H1 (cell line): ENCODE results near the gene PRKCA. TPM values are rescaled to one million over a fixed set of nuclear protein-coding genes. Genes with fewer than 3 reads are reported as not detected.

ENCODE experiments used
- CTCF ChIA-PET: fragments of 300-600 bp; sonication (Branson Sonifier 250); formaldehyde crosslinking; loops from one replicate; lab custom pipeline; 2021; ENCODE audit not compliant: partially characterized antibody; lab: Charles Lee
- POLR2A ChIA-PET: fragments of 300-600 bp; sonication (Branson Sonifier 250); formaldehyde crosslinking; loops from one replicate; lab custom pipeline; 2021; ENCODE audit warnings: inconsistent platforms; ENCODE audit not compliant: partially characterized antibody; lab: Charles Lee
- DNase-seq, 2 experiments: peaks; one replicate each; pipeline versions ENCODE4 v3.0.0 to v3.0.0-alpha.2; 2010 to 2022; ENCODE audit warnings: low spot score in 2 of 2, low read depth in 1 of 2, mixed read lengths in 1 of 2
- FAIRE-seq: peaks from 2 replicates; lab custom pipeline; 2011; peaks lifted over from hg19 to GRCh38; lab: Jason Lieb, UNC
- H2AFZ ChIP-seq: 2 replicates; pipeline ENCODE4 v1.8.1; 2012; ENCODE audit warnings: low read length, inconsistent platforms
- H2AK5ac ChIP-seq: 2 replicates; pipeline ENCODE4 v1.6.1; 2013; ENCODE audit warnings: low read depth, low read length
- H2BK120ac ChIP-seq: replicated peaks from 2 replicates; pipeline ENCODE3; 2013; ENCODE audit warnings: low read depth, low read length, inconsistent platforms
- H2BK12ac ChIP-seq: 2 replicates; pipeline ENCODE4 v1.6.1; 2013; ENCODE audit warnings: low read depth, low read length
- H2BK15ac ChIP-seq: 2 replicates; pipeline ENCODE4 v1.6.1; 2013; ENCODE audit warnings: low read length
- H2BK20ac ChIP-seq: 2 replicates; pipeline ENCODE4 v1.6.1; 2013; ENCODE audit warnings: low read length
- H2BK5ac ChIP-seq: 2 replicates; pipeline ENCODE4 v1.6.1; 2013; ENCODE audit warnings: low read depth, low read length
- H3K14ac ChIP-seq: 2 replicates; pipeline ENCODE4 v1.6.1; 2013; ENCODE audit warnings: inconsistent platforms; ENCODE audit not compliant: insufficient read length
- H3K18ac ChIP-seq: 2 replicates; pipeline ENCODE4 v1.6.1; 2013; ENCODE audit warnings: low read length; ENCODE audit errors: extremely low read depth
- H3K23ac ChIP-seq: 2 replicates; pipeline ENCODE4 v1.6.1; 2013; ENCODE audit warnings: inconsistent platforms; ENCODE audit not compliant: insufficient read length
- H3K23me2 ChIP-seq: 2 replicates; pipeline ENCODE4 v1.6.1; 2013; ENCODE audit warnings: low read depth, low read length
- H3K27ac ChIP-seq: 2 replicates; pipeline ENCODE4 v1.6.1; 2011; ENCODE audit warnings: low read depth, low read length, inconsistent platforms
- H3K27me3 ChIP-seq, 4 experiments: replicated peaks in 1 of 4; 1 replicate in 1 of 4; 2 replicates in 3 of 4; pipeline versions ENCODE4 v1.6.1 to v1.8.1; 2011 to 2013; ENCODE audit warnings: low read length in 3 of 4, mild to moderate bottlenecking in 3 of 4, inconsistent platforms in 2 of 4, mixed read lengths in 2 of 4, moderate library complexity in 1 of 4; ENCODE audit not compliant: control insufficient read depth in 3 of 4, insufficient read depth in 3 of 4; ENCODE audit errors: extremely low read depth in 1 of 4
- H3K36me3 ChIP-seq, 4 experiments: 2 replicates each; pipeline versions ENCODE4 v1.6.1 to v1.8.1; 2011 to 2013; ENCODE audit warnings: mild to moderate bottlenecking in 4 of 4, low read length in 3 of 4, moderate library complexity in 2 of 4, control low read depth in 1 of 4, inconsistent platforms in 1 of 4; ENCODE audit not compliant: insufficient read depth in 4 of 4, control insufficient read depth in 2 of 4
- H3K4ac ChIP-seq: replicated peaks from 2 replicates; pipeline ENCODE3; 2013; ENCODE audit warnings: low read length, low read depth, mixed read lengths, inconsistent platforms; ENCODE audit not compliant: insufficient read length
- H3K4me1 ChIP-seq, 4 experiments: replicated peaks in 1 of 4; 1 replicate in 1 of 4; 2 replicates in 3 of 4; pipeline versions ENCODE4 v1.6.1 to v1.8.1; 2011 to 2013; ENCODE audit warnings: low read length in 3 of 4, inconsistent platforms in 2 of 4, mixed read lengths in 1 of 4; ENCODE audit not compliant: insufficient read depth in 4 of 4, control insufficient read depth in 3 of 4
- H3K4me2 ChIP-seq, 2 experiments: 2 replicates each; pipeline versions ENCODE4 v1.6.1 to v1.8.1; 2011 to 2013; ENCODE audit warnings: low read depth in 2 of 2, low read length in 2 of 2, control low read depth in 1 of 2, inconsistent platforms in 1 of 2, mild to moderate bottlenecking in 1 of 2; ENCODE audit not compliant: insufficient read depth in 1 of 2
- H3K4me3 ChIP-seq, 4 experiments: fragments of 200-600, 300-600 bp in 1 of 4; sonication (generic), shearing (Covaris generic), sonication (Bioruptor Twin) in 1 of 4; 2 replicates each; pipeline versions ENCODE4 v1.5.1 to v1.8.1; 2011 to 2016; ENCODE audit warnings: low read length in 4 of 4, low read depth in 3 of 4, control low read depth in 2 of 4, inconsistent platforms in 2 of 4, mild to moderate bottlenecking in 2 of 4, mixed read lengths in 1 of 4, moderate library complexity in 1 of 4; ENCODE audit not compliant: insufficient read depth in 2 of 4; ENCODE audit errors: extremely low read depth in 1 of 4
- H3K56ac ChIP-seq: replicated peaks from 2 replicates; pipeline ENCODE3; 2013; ENCODE audit warnings: low read depth, mild to moderate bottlenecking, mixed read lengths, low read length, inconsistent platforms; ENCODE audit not compliant: insufficient read length
- H3K79me1 ChIP-seq: 2 replicates; pipeline ENCODE4 v1.6.1; 2013; ENCODE audit warnings: low read depth, low read length, control low read depth
- H3K79me2 ChIP-seq, 2 experiments: 2 replicates each; pipeline versions ENCODE4 v1.6.1 to v1.8.1; 2012 to 2013; ENCODE audit warnings: low read length in 2 of 2, mild to moderate bottlenecking in 2 of 2, inconsistent platforms in 1 of 2; ENCODE audit not compliant: insufficient read depth in 2 of 2, control insufficient read depth in 1 of 2
- H3K9ac ChIP-seq, 4 experiments: replicated peaks in 1 of 4; 1 replicate in 1 of 4; 2 replicates in 3 of 4; pipeline versions ENCODE4 v1.6.1 to v1.8.1; 2011 to 2013; ENCODE audit warnings: low read depth in 3 of 4, low read length in 3 of 4, control low read depth in 2 of 4, mild to moderate bottlenecking in 2 of 4, moderate library complexity in 2 of 4, inconsistent platforms in 1 of 4; ENCODE audit errors: extremely low read depth in 1 of 4
- H3K9me3 ChIP-seq, 2 experiments: 2 replicates each; pipeline versions ENCODE4 v1.6.1 to v1.8.1; 2012 to 2013; ENCODE audit warnings: mild to moderate bottlenecking in 2 of 2, moderate library complexity in 2 of 2, control low read depth in 1 of 2, inconsistent platforms in 1 of 2, low read depth in 1 of 2, low read length in 1 of 2, mixed read lengths in 1 of 2; ENCODE audit not compliant: insufficient read depth in 2 of 2
- H4K20me1 ChIP-seq, 2 experiments: replicated peaks in 1 of 2; 2 replicates each; pipeline versions ENCODE3 to v1.8.1; 2011 to 2013; ENCODE audit warnings: inconsistent platforms in 2 of 2, low read length in 2 of 2, mild to moderate bottlenecking in 1 of 2; ENCODE audit not compliant: insufficient read depth in 2 of 2, control insufficient read depth in 1 of 2
- H4K5ac ChIP-seq: 2 replicates; pipeline ENCODE4 v1.6.1; 2013; ENCODE audit warnings: low read length, low read depth, mixed read lengths, inconsistent platforms; ENCODE audit not compliant: insufficient read length
- H4K8ac ChIP-seq: 2 replicates; pipeline ENCODE4 v1.8.0; 2013; ENCODE audit warnings: mild to moderate bottlenecking, moderate library complexity, low read length, inconsistent platforms; ENCODE audit not compliant: insufficient read depth; ENCODE audit errors: extremely low read depth
- H4K91ac ChIP-seq: replicated peaks from 2 replicates; pipeline ENCODE3; 2013; ENCODE audit warnings: low read length, mixed read lengths, inconsistent platforms; ENCODE audit not compliant: insufficient read length
- BCL11A ChIP-seq, 2 experiments: IDR thresholded peaks; one replicate each; pipeline ENCODE4 v1.6.1; 2011; ENCODE audit warnings: low read depth in 2 of 2, low read length in 2 of 2, mild to moderate bottlenecking in 2 of 2
- CTBP2 ChIP-seq: IDR thresholded peaks from 2 replicates; pipeline ENCODE4 v1.7.0; 2011; ENCODE audit warnings: borderline replicate concordance, mild to moderate bottlenecking, moderate library complexity, mixed read lengths, low read length; ENCODE audit not compliant: insufficient read depth, insufficient read length
- POU5F1 ChIP-seq: IDR thresholded peaks from 2 replicates; pipeline ENCODE4 v1.6.1; 2011; ENCODE audit warnings: low read depth, mild to moderate bottlenecking, low read length, moderate library complexity
- WGBS, 2 experiments: shearing (Covaris generic) in 1 of 2; methylation state at CpG; one replicate each; pipeline versions ENCODE4 v1.1.6 to v1.1.7; 2013 to 2015; ENCODE audit warnings: low lambda C conversion rate in 2 of 2, mixed read lengths in 2 of 2, inconsistent platforms in 1 of 2, low coverage in 1 of 2, missing lambda C conversion rate in 1 of 2; ENCODE audit not compliant: insufficient replicate concordance in 2 of 2, insufficient coverage in 1 of 2, insufficient read length in 1 of 2; ENCODE audit errors: extremely low coverage in 1 of 2, missing lambda C conversion rate in 1 of 2; 5-methylcytosine and 5-hydroxymethylcytosine counted together
- polyA plus RNA-seq, 7 experiments: library from polyadenylated mRNA; depleted of rRNA in 3 of 7; stranded (reverse) in 5 of 7; unstranded in 2 of 7; fragments of >200 nt in 5 of 7; fragments of 200-250 nt in 2 of 7; gene quantifications; 1 replicate in 5 of 7; 2 replicates in 1 of 7; 4 replicates in 1 of 7; pipeline versions ENCODE4 v1.2.1 to v1.2.3, GENCODE V29; 2011 to 2013; ENCODE audit warnings: missing spikeins in 2 of 7, mixed read lengths in 2 of 7
- total RNA-seq: library from RNA; stranded (reverse); fragmentation: NEBNext Ultra II Directional; extraction: Animal tissue kit (Norgen Biotek cat#: 25700); gene quantifications from 2 replicates; pipeline ENCODE4 v1.2.1, GENCODE V29; 2021

Gene PRKCA
- total and polyA plus RNA-seq, 2 of the 8 experiments (the other 6 are each of a cell fraction or from before 2014, with no cell fraction given) = 5.8 to 17.8 TPM

- H3K36me3 ChIP-seq = no peaks in the 10 kb centered on the region
- no peak overlapping the region for H2BK120ac ChIP-seq
- H3K4me3 ChIP-seq = no peak overlapping the region
- no peak overlapping the region for H2BK5ac ChIP-seq
- 84% methylated on average over 5 of the region's 5 CpGs; no CpG with 5 or more reads in 1 of the 2 experiments for WGBS, 2 experiments
- H3K79me2 ChIP-seq = 0 out of 4 replicates have a peak, but pooled peaks cover 0 to 4% of the 10 kb centered on the region in 2 experiments
- no peaks in the 10 kb centered on the region for H3K23me2 ChIP-seq
- FAIRE-seq = no peak
- H3K18ac ChIP-seq = no peak overlapping the region
- no peak overlapping the region for H2BK12ac ChIP-seq
- DNase-seq = no peak
- no peak overlapping the region for H2AFZ ChIP-seq
- no peak overlapping the region for H3K9ac ChIP-seq
- H4K91ac ChIP-seq = no peak overlapping the region
- H3K4ac ChIP-seq = no peak overlapping the region
- H3K27ac ChIP-seq = no peak overlapping the region
- CTCF ChIA-PET = interaction anchor here (0.7 to 1.8 kb wide), 3 partner anchors 9 to 11 kb away, joined by 3 to 4 read pairs (median 3); no protein-coding TSS in a partner anchor
- H3K4me2 ChIP-seq = no peak overlapping the region
- no peak overlapping the region for H3K23ac ChIP-seq
- H3K9me3 ChIP-seq = no peaks in the 10 kb centered on the region
- no peak overlapping the region for H2AK5ac ChIP-seq
- H3K4me1 ChIP-seq = peaks cover 0 to 7% (median 1%) of the 10 kb centered on the region in 4 experiments; a peak in 4 of 7 replicates
- H3K56ac ChIP-seq = no peak overlapping the region
- no peak overlapping the region for H4K5ac ChIP-seq
- 0 out of 2 replicates have a peak overlapping the region, but pooled peaks have one; percentile 24 for H2BK15ac ChIP-seq
- H2BK20ac ChIP-seq = no peak overlapping the region
- H3K79me1 ChIP-seq = peaks cover 2% of the 10 kb centered on the region; the same call in 1 of the 2 replicates
- no peak overlapping the region for H3K14ac ChIP-seq
- H4K8ac ChIP-seq = no peak overlapping the region
- no peaks in the 10 kb centered on the region for H4K20me1 ChIP-seq
- H3K27me3 ChIP-seq = no peaks in the 10 kb centered on the region
- POLR2A ChIA-PET = no interaction called here
- no peak for TF ChIP-seq BCL11A (IDR thresholded peaks at IDR 0.05; ENCODE audit: low read depth in 2 of 2, low read length in 2 of 2)
- no peak for TF ChIP-seq CTBP2
- no peak for TF ChIP-seq POU5F1
Observed at GRCh38 chr17:66498580-66498979, 196.2 kb downstream of the PRKCA start.
